ENCODE data around the gene NAT16. TPM values are rescaled to one million over a fixed set of nuclear protein-coding genes. Genes with fewer than 3 reads are reported as not detected.

NAT16 gene
- total and polyA plus RNA-seq, 2 experiments from 2014 or later = 0.21 to 0.31 TPM

DNA sequence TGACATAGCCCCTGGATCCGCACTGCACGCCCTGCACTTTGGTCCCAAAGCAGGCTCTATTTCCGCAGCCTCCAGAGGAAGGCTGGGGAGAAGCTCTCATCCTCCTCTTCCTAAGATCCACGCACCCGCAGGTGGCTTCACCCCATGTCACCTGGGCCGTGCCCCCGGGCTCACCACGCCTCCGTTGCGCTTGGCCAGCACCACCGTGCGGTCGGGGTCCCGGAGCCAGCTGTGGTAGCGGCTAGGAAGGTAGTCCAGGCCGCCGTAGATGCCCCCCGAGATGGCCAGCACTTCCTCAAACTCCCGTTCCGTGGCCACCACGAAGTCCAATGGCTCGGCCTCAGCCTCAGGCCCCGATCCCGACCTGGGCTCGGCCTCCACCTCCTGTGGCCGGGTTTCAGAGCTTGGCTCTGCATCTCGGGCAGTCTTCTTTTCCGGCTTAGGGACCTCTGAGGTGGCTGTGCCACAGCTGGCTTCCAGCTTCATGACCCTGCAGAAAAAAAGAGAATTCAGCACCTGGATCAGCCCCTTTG is 5.7 kb downstream of the NAT16 start:
- ATAC-seq (peak; percentile 3), DNase-seq (ENCODE audit: low spot score) (peak; percentile 64)
- Mint-ChIP-seq H3K27me3 (ENCODE audit: insufficient read depth, low read depth, poor library complexity) (peaks cover 98% of the 10 kb centered on the region), H3K27ac (no peak overlapping the region), H3K4me1 (peaks cover 37% of the 10 kb centered on the region), H3K9me3 (peaks cover 4% of the 10 kb centered on the region; the same call in 2 of the 3 replicates), H3K4me3 (peak overlapping the region; percentile 74), H3K36me3 (ENCODE audit: low read depth) (no peaks in the 10 kb centered on the region; the same call in 2 of the 3 replicates)
- TF ChIP-seq ZNF331 (CRISPR knock-in tag; IDR thresholded peaks at IDR 0.05; ENCODE audit: low read depth) (no peak), EZH2 (IDR thresholded peaks at IDR 0.05; ENCODE audit: low read depth, unreplicated experiment) (no peak), EZH2phosphoT487 (IDR thresholded peaks at IDR 0.05; ENCODE audit: unreplicated experiment) (peak; percentile 51), ZNF114 (CRISPR knock-in tag; IDR thresholded peaks at IDR 0.05) (no peak)
- TF ChIP-seq, protein P1, sequence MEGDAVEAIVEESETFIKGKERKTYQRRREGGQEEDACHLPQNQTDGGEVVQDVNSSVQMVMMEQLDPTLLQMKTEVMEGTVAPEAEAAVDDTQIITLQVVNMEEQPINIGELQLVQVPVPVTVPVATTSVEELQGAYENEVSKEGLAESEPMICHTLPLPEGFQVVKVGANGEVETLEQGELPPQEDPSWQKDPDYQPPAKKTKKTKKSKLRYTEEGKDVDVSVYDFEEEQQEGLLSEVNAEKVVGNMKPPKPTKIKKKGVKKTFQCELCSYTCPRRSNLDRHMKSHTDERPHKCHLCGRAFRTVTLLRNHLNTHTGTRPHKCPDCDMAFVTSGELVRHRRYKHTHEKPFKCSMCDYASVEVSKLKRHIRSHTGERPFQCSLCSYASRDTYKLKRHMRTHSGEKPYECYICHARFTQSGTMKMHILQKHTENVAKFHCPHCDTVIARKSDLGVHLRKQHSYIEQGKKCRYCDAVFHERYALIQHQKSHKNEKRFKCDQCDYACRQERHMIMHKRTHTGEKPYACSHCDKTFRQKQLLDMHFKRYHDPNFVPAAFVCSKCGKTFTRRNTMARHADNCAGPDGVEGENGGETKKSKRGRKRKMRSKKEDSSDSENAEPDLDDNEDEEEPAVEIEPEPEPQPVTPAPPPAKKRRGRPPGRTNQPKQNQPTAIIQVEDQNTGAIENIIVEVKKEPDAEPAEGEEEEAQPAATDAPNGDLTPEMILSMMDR (conservative IDR thresholded peaks at IDR 0.05; ENCODE audit: low read depth in 2 of 2) = no peak
- Histone ChIP-seq H3K79me2 (replicated peaks; ENCODE audit: insufficient read depth) (no peaks in the 10 kb centered on the region), H3F3A (replicated peaks; ENCODE audit: low read depth) (peaks cover 17% of the 10 kb centered on the region), H3K4me1 (ENCODE audit: insufficient read depth) (peaks cover 35% of the 10 kb centered on the region), H3K27ac (ENCODE audit: low read depth) (no peak overlapping the region), H3K4me2 (peak overlapping the region; percentile 98), H3K4me3 (peak overlapping the region; percentile 64), H3K36me3 (ENCODE audit: insufficient read depth) (no peaks in the 10 kb centered on the region; the same call in 1 of the 2 replicates), H4K20me1 (replicated peaks; ENCODE audit: insufficient read depth) (peaks cover 3% of the 10 kb centered on the region; the same call in 1 of the 2 replicates), H3K27me3 (ENCODE audit: insufficient read depth) (peaks cover 100% of the 10 kb centered on the region), H3K9me2 (ENCODE audit: insufficient read depth) (no peaks in the 10 kb centered on the region), H2AFZ (peak overlapping the region; percentile 81; the same call in 1 of the 2 replicates)

DNA sequence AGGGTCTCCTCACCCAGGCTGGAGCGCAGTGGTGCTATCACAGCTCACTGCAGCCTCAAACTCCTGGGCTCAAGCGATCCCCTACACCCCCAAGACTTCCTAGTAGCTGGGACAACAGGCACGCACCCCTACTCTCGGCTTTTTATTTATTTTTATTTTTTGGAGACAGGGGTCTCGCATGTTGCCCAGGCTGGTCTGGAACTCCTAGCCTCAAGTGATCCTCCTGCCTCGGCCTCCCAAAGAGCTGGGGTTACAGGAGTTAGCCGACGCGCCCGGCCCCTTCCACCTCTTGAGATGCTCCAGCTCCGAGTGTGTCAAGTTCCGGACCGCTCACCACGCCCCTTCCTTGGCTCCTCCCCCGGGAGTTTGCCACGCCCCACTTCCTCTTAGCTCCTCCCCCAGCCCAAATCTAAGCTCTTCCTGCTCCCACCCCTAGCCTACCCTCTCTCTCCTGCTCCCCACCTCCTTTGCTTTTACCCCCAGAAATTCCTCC is 6.3 kb downstream of the NAT16 start:
- peaks cover 3% of the 10 kb centered on the region; the same call in 1 of the 2 replicates for H4K20me1 ChIP-seq (replicated peaks; ENCODE audit: insufficient read depth)
- peak; percentile 91 for DNase-seq (ENCODE audit: low spot score)

More for the DNA sequence above, 6.3 kb downstream of the NAT16 start:
- peak overlapping the region; percentile 74 for H3K4me3 Mint-ChIP-seq
- H3K27me3 ChIP-seq (ENCODE audit: insufficient read depth) = peaks cover 100% of the 10 kb centered on the region
- H3K4me3 ChIP-seq = peak overlapping the region; percentile 64
- peaks cover 98% of the 10 kb centered on the region for H3K27me3 Mint-ChIP-seq (ENCODE audit: insufficient read depth, low read depth, poor library complexity)
- peak overlapping the region; percentile 81; the same call in 1 of the 2 replicates for H2AFZ ChIP-seq
- H3K4me2 ChIP-seq = peak overlapping the region; percentile 98
- no peaks in the 10 kb centered on the region for H3K9me2 ChIP-seq (ENCODE audit: insufficient read depth)
- H3K4me1 Mint-ChIP-seq = peaks cover 42% of the 10 kb centered on the region
- H3K36me3 ChIP-seq (ENCODE audit: insufficient read depth) = no peaks in the 10 kb centered on the region; the same call in 1 of the 2 replicates
- ATAC-seq = peak; percentile 58
- peaks cover 41% of the 10 kb centered on the region for H3K4me1 ChIP-seq (ENCODE audit: insufficient read depth)
- no peak overlapping the region for H3K27ac ChIP-seq (ENCODE audit: low read depth)
- H3K79me2 ChIP-seq (replicated peaks; ENCODE audit: insufficient read depth) = no peaks in the 10 kb centered on the region
- TF ChIP-seq ZNF331 (CRISPR knock-in tag; IDR thresholded peaks at IDR 0.05; ENCODE audit: low read depth) (no peak), EZH2 (IDR thresholded peaks at IDR 0.05; ENCODE audit: low read depth, unreplicated experiment) (peak; percentile 28), EZH2phosphoT487 (IDR thresholded peaks at IDR 0.05; ENCODE audit: unreplicated experiment) (no peak), POLR2AphosphoS5 (IDR thresholded peaks at IDR 0.05; ENCODE audit: low read depth) (no peak), ZNF114 (CRISPR knock-in tag; IDR thresholded peaks at IDR 0.05) (no peak)
- no peaks in the 10 kb centered on the region; the same call in 2 of the 3 replicates for H3K36me3 Mint-ChIP-seq (ENCODE audit: low read depth)
- H3F3A ChIP-seq (replicated peaks; ENCODE audit: low read depth) = peaks cover 17% of the 10 kb centered on the region
- peaks cover 4% of the 10 kb centered on the region; the same call in 2 of the 3 replicates for H3K9me3 Mint-ChIP-seq
- no peak overlapping the region for H3K27ac Mint-ChIP-seq
